Left renal pelvis (tissue), 4 donors: ENCODE measurements around the gene SEC24B. TPM values are rescaled to one million over a fixed set of nuclear protein-coding genes. Genes with fewer than 3 reads are reported as not detected.
"Not testable (repeated sequence)": the region's sequence is repeated elsewhere in the genome, so short reads cannot be mapped to it uniquely, and the experiment has no call there.

ENCODE experiments used
- DNase-seq, 4 donors: peaks; one replicate each; pipeline ENCODE4 v3.0.0-alpha.2; 2013; ENCODE audit warnings: low read depth in 4 of 4, low spot score in 3 of 4
- polyA plus RNA-seq, 4 donors: library from polyadenylated mRNA; unstranded; fragments of 120-200 nt; gene quantifications; one replicate each; pipeline ENCODE4 v1.2.1, GENCODE V29; 2013; ENCODE audit not compliant: insufficient read length in 4 of 4

SEC24B gene
- polyA plus RNA-seq, 4 donors = 35.8 to 48.8 (median 42.2) TPM

GRCh38 chr4:109574443-109574850, 140.8 kb downstream of the SEC24B start:
- DNase-seq = no peak

GRCh38 chr4:109574931-109575804, 141.6 kb downstream of the SEC24B start:
- DNase-seq = no peak

GRCh38 chr4:109576462-109576861, 142.8 kb downstream of the SEC24B start:
- DNase-seq = no peak

GRCh38 chr4:109578846-109579245, 145.2 kb downstream of the SEC24B start:
- DNase-seq = no peak

GRCh38 chr4:109579997-109580396, 146.4 kb downstream of the SEC24B start:
- not testable (repeated sequence) for DNase-seq

- DNase-seq = no peak
These were observed 154.6 kb downstream of the SEC24B start for GRCh38 chr4:109588176-109588575.

- no peak for DNase-seq
These were observed 155.5 kb downstream of the SEC24B start for GRCh38 chr4:109589119-109589518.

GRCh38 chr4:109589605-109590004, 156.0 kb downstream of the SEC24B start:
- DNase-seq = no peak

Other genes starting within 250 kb of the SEC24B start
- gene COL25A1, start 131.2 kb upstream of the SEC24B start, polyA plus RNA-seq = 10 to 100 TPM; 12.5 to 28.5 (median 17.1) TPM
- 10 to 100 TPM in 2 of 4 donors, 1 to 10 TPM in 2; 9.0 to 12.1 (median 9.8) TPM for gene MCUB, start 126.4 kb downstream of the SEC24B start, polyA plus RNA-seq